NCI-H128 (cell line): ENCODE results near the gene SLC16A7.

Experiments
- DNase-seq: peaks from one replicate; lab custom pipeline; 2025; ENCODE audit not compliant: unreplicated experiment; lab: John Stamatoyannopoulos, UW

Gene SLC16A7

DNA sequence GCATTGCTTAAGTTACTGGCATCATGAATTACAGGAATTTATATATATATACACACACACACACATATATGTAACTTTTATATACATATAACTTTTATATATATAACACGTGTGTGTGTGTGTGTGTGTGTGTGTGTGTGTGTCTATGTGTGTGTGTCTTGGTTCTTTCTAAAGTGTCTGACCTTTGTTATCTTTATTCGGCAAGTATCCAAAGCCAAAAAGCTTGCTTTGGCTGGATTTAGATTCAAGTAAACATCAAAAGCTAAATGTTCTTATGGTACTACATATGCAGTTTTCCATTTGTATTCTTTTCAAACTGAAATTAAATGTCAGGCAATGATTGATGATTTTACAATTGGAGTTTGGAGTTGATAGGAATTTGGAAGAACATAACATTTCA is 69.9 kb downstream of the SLC16A7 start:
- DNase-seq: no peak

DNA sequence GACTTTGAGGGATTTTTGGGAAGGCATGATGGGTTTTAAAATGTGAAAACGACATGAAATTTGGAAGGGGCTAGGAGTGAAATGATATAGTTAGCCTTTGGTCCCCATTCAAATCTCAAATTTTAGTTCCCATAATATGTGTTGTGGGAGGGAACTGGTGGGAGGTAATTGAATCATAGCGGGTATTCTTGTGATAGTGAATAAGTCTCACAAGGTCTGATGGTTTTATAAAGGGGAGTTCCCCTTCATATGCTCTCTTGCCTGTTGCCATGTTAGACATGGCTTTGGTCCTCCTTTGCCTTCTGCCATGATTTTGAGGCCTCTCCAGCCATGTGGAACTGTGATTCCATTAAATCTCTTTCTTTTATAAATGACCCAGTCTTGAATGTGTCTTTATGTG is 72.8 kb downstream of the SLC16A7 start:
- no peak for DNase-seq

DNA sequence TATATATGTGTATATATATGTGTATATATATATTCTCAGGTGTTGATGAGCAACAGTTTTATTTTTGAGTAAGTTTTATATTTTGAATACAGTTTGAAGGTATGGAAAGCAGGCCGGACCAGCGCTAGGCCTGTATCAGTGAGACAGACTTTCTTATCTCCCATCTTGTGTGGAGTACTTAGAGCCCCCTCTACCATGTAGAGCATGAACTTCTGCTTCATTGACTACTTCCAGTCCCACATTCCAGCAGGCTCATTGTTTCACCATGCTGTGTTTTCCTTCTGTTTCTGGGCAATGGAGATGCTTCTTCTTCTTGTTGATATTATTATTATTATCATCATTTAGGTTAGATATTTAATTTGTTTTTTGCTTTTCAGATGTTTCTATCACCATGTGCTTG is 76.4 kb downstream of the SLC16A7 start:
- no peak for DNase-seq

DNA sequence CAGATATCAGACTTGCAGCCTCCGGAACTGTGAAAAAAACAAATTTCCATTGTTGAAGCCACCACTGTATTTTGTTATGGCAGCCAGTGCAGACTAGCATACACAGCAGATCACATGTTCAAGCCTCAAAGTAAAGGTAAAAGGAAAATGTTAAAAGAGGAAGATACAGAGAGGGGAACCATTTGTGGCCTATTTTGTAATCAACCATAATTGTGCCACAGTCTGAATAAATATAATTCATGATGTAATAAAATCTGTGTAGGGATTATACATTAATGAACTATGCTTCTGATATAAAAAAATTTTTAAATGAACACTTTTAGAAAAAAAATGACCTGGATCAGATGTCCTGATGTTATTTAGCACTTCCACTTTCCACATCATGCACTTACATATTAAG is 79.6 kb downstream of the SLC16A7 start:
- no peak for DNase-seq

DNA sequence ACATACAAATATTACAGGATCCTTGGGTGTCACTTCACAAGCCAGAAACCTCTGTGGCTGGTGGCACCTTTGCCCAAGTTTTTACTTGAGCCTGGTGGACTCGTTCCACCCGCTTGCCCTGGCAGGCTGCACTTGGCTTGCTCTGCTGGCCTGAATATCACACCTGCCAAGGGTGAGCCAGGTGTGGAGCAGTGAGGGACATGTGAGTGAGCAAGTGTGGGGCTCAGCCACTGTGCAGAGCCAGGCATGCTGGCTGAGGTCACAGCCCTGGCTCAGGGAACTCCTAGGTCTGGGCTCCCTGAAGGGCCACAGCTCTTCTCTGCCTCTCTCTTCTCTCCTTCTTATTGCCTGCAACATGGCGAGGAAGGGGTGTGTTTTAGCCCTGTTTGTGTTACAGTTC is 82.0 kb downstream of the SLC16A7 start:
- no peak for DNase-seq

DNA sequence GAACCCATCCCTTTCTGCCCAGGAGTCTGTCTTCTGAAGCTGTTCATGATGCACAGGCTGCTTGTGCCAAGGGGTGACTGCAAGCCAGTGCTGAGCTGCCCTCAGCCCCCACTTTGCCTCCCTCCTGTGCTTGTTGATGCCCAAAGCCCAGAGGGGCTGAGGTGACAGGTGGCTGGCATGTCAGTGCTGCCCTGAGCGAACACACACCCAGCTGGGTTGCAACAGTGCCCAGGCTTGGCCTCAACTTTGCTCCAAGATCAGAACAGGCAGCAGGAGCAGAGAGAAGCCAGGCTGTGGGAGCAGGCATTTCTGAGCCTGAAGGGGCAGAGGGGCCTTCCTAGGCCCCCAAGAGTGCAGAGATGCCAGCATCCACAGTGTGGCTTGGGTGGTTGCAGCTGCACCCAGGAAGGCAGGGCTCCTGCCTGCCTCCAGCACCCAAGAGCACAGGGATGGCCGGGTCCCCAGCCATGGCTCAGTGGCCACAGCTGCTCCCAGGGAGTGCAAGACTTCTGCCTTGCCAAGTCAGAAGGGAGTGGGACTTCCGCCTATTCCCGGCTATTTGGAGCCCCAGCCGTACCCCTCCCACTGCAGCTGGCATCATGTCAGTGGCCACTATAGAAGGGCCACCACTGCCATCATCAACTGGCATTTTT is 83.1 kb downstream of the SLC16A7 start:
- DNase-seq: no peak

DNA sequence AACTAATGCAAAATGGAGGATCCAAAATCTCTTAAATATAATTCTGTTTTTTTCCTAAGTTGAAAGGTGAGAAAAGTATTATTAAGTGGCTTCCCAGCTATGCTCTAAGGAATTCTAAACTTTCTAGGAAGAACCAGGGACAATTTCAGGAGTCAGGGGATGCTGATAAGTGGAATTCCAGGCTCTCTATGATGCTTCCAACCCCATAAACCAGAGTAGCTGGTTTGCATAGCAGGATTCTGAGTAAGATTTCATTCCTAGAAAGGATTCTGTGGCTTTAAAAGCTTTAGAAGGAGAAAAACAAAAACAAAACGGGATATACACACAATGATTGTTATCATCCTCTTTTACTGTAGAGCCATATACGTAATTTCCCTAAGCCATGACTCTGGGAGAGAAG is 93.9 kb downstream of the SLC16A7 start:
- DNase-seq: no peak

DNA sequence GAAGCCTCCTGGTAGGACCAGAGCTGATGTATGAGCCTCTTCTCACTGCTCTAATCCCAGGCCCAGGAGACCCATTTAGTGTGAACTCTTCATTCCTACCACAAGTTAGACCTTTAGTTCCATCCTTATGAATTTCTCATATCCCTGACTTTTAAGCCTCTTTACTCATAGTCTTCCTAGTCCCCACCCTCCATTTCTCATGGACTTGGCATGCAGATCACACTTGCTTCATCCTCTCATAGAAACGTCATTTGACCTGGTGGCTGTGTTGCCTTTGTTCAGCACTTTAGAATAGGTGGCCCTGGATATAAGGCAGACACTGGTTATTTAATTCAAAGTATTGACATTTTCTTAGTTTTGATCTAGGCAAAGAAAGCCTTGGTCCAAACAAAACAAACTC is 99.5 kb downstream of the SLC16A7 start:
- DNase-seq: no peak

DNA sequence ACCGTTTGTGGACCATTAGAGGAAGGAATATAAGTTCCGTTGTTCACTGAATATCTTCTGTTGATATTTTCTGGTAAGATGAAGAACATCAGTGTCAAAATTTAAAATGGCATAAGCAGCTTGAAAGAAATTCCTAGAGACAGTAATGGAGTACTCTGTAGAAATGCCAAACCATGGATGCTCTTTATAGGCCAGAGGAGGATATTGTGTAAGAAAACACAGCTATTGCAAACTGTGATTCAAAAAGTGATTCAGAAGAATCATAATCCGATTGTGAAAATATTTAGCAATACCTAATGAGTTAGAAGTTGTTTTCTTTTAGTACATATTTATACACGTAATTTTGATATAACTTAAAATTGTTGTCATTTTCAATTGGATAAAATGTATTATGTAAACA is 102.8 kb downstream of the SLC16A7 start:
- DNase-seq: no peak

DNA sequence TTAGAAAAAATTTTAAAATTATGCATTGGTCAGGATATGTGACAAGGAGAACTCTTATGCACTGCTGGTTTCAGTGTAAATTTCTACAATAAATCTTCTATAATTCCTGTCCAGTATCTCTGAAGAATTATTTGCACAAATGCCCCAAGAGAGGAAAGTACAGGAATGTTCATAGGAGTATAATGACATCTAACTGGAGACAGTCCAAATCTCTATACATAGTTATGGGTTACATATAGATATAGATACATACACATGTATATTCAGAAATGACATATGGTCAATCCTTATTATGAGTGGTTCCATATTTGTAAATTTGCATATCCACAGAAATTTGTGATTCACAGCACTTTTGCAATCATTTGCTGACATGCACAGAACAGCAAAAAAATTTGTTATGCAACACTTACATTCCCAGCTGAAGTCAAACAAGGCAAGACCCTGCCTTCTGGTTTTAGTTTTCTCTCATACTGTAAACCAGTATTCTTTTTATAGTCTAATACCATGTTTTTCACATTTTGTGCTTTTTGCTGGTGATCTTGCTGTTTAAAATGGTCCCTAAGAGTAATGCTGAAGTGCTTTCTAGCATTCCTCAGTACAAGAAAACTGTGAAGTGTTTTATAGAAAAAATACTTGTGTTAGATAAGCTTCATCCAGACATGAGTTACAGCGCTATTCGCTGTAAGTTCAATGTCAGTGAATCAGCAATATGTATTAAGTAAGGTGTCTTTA is 103.8 kb downstream of the SLC16A7 start:
- DNase-seq: no peak

DNA sequence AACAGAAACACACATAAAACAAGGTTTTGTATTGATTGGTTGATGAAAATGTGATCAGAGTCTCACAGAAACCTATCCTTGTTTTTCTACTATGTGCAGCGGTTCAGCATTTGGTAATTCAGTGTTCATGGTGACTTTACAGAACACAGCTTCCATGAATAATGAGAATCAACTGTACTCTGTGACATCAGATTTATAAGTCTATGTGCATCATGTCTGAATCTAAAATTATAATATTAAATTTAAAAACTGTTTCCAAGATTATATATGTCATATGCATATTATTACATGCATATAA is 104.3 kb downstream of the SLC16A7 start:
- no peak for DNase-seq

DNA sequence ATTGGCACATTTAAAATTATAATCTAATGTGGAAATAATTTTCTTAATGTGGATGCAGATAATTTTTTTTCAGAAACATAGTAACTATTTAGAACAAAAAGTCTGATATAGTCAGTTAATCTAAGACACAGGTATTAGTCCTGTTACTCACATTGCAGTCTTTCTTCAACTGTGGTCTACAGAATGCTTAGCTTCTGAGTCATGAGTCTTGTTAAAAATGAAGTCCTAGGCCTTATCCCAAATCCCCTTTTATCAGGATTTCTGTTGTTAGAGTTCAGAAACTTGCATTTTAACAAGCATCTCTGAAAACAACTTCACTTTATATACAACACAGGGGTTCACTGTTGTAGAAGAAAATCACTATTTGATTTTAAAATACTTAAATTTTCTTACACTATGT is 112.2 kb downstream of the SLC16A7 start:
- DNase-seq: no peak

DNA sequence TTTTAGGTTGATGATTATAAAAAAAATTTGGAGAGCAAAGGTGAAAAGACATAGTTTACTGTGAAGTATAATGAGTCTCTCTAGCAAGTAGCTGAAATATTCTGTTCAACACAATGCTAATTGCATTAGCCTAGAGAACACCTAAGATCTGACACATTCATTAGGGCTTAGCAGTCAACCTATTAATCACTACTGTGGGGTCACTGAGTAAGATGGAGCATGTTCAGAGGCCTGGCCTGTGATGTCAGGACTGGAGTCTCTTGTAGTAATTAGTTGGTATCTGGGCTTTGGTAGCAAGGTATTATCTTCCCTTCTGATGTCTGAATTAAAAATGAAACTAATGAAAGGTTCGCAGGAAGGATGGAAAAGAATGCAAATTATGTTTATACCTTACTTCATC is 112.7 kb downstream of the SLC16A7 start:
- DNase-seq: no peak

DNA sequence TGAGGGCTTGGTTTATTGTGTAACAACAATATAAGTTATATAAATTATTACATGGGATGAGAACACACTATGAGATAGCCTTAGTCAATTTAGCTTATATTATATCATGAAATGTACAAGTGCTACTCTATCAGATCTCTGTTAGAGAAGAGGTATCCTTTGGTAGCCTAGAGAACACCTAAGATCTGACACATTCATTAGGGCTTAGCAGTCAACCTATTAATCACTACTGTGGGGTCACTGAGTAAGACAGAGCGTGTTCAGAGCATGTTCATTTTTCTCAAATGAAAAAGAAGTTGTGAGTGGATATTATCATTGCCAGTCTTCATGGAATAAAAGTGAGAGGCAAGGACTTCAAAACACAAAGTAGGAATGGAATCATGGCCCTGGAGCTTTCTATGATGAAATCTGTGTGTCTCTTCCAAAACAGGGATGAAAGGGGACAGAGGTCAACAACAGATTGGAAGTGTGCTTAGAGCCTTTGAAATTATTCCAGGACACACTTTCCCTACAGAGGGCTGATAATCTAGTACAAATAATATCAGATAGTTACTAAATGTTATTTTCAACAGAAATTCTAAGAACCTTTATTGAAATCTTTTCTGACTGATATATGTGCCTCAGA is 114.3 kb downstream of the SLC16A7 start:
- no peak for DNase-seq

DNA sequence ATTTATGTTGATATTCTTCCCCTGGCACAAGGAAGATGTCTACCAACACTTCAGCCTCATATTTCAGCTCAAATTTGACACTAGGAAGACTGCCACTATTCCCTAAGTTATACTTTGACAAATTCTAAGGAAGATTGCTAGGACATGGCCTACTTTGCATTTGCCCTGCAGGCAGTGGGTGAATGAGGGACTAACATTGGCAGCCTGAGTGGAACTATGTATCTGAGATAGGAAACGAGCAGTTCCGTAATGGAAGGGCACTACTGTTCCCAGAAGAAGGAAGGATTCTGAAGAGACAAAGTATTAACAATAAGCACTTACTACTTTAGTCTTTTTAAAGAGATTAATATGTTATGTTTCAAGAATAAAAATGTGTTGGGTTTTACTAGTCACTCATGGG is 115.1 kb downstream of the SLC16A7 start:
- DNase-seq: no peak

DNA sequence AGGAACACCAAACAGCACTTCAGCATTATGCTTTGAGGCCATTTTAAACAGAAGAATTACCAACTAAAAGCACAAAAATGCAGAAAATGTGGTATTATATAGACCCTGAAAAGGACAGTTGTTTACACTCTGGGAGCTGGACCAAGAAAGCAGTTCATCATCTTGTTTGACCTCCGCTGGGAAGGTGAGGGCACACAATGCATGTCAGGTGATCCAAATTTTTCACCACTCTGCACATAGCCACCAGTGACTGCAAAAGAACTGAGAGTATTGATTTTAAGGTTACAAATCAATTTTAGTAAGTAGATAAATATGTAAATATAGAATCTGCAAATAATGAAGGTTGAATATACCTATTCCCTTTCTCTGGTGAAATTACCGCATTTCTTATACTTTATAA is 119.6 kb downstream of the SLC16A7 start:
- DNase-seq: no peak

DNA sequence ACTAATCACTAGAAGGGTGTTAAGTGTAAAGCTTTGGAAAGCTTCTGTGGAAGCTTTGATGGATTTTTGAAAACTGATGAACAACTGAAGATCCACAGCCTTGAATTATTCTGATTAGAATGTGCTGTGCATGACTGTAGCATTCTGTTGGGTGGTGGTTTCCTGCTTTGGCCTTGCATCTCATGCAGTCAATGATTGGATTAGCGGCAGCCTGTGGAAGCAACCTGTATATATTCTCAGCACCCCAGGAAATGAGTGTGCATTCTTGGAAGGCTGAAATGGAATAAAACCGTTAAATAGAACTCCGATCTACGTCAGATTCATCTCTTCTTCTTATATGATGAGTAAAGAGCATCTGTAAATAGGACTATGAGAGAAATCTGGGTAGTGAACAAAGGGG is 120.2 kb downstream of the SLC16A7 start:
- no peak for DNase-seq

DNA sequence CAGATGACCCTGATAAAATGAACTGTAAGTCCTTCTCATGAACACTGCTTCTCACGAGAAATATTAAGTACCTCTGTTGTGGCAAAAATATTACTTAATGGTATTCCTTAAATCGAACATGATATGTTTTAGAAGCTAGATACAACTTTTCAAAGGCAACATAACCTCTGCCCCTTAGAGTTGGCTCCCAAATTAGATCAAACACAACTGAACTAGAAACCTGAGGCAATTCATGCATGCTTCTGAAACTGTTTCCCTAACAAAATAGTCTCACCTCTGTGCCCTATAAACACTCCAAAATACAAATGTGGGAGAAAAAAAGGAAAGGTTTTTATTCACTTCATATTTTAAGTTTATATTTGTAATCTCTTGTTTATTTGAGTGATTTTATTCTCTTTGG is 121.6 kb downstream of the SLC16A7 start:
- no peak for DNase-seq

DNA sequence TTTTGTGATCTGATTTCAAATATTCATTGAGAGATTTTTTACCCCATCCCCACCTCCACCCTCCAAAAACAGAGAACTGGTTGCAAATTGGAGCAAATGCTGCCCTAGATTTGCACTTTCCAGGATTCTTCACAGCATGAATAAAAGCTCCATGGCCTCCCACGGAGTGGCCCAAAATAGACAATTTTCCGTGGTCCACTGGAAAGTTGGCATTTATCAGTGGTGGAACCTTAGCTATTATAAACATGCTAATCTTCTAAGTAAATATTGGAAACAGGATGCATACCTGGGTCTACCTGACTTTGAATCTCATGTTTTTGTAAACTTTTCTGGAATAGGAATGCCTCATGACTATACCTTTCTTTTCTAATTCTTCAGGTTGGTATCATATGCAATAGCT is 123.9 kb downstream of the SLC16A7 start:
- DNase-seq: no peak

DNA sequence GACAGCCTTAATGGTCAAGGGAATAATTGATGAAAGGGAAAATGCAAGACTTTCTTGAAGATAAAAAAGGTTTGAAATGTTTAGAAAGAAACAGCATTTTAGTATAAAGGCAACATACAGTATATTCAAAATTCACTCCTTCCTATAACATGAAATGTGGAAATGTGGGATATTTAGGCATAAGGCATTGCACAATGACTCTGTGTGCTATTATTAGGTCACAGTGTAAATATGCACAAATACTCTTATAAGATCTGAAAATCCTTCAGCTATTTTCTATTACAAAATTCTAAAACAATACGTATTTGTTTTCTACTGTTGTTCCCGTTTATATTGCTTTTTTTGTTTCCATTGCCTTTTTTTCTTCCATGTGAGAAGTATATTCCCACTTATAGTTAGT is 127.7 kb downstream of the SLC16A7 start:
- no peak for DNase-seq

DNA sequence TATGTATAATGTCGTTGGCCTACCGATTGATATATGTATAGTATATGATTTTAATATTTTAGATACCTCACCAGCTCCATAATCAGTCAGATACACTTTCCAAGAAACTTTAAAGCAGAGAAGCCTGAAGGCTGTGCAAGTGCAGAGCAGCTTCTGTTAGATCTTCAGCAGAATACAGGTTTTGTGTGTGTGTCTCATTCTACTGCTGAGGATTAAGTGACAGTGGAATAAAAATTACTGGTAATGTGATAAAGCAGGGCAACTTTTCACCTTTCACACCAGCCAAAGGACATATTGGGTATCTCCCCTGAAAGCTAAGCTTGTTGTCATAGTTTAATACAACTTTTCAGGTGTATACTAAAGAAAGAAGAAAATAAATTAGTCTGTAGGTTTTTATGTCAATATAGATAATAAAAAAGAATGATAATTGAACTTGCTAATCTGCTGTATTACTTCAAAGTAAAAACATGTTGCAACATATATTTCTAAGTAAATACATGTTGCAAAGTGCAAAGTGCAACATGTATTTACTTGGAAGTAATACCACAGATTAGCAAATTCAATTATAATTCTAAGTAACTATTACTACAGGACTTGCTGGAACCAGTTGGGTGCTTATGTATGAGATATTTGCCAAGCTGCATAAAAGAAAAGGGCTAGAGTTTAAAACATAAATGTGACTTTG is 128.3 kb downstream of the SLC16A7 start:
- DNase-seq: no peak

DNA sequence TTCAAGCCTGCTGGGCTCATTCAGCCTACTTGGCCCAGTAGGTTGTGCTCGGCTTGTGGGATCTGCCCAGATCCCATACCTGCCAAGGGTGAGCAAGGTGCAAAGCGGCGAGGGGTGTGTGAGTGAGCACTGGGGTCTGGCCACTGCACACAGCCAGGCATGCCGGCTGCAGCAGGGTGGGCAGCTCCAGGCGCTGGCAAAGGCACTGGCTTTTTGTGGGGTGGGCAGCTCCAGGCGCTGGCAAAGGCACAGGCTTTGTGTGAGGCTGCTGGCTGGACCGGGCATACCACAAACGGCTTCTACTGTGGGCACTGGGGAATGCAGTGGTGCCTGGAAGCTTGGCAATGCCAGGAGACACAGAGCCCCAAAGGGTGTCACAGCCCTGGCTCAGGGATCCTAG is 137.4 kb downstream of the SLC16A7 start:
- no peak for DNase-seq
